Measurements from ENCODE around the gene CNTF.

CNTF gene

GRCh38 chr11:58671983-58672633, 49.6 kb downstream of the CNTF start:
- H3K27me3 Mint-ChIP-seq, result no peaks in the 10 kb centered on the region
- H3K4me3 Mint-ChIP-seq, result no peak overlapping the region
- no peaks in the 10 kb centered on the region for H3K9me3 Mint-ChIP-seq
- intact Hi-C loops (cut with micrococcal nuclease), result no loop called here
- no peak overlapping the region for H3K27ac Mint-ChIP-seq
- no peaks in the 10 kb centered on the region for H3K4me1 Mint-ChIP-seq (ENCODE audit: low read depth)
- no peaks in the 10 kb centered on the region for H3K36me3 Mint-ChIP-seq (ENCODE audit: low read depth)

DNA sequence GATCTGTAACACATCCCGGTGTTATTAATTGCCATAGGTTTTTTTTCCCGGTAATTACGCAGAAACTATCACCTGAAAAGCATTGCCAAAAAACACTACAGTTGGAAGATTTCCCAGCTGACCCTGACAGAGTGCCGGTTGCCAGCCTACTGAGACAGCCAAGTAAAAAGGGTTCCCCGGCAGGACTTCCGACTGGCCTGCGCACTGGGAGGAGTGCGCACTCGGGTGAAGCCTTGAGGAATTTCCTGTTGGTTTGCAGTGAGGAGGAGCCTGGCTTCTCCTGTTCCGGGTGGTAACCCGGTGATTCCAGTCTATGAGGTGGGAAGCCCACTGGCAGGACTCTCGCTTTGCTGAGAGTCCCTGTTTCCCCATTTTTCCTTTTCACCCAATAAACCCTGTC, 52.1 kb downstream of the CNTF start:
- no peak overlapping the region for H3K27ac Mint-ChIP-seq
- H3K4me1 Mint-ChIP-seq (ENCODE audit: low read depth), result no peaks in the 10 kb centered on the region

More for the DNA sequence above, 52.1 kb downstream of the CNTF start:
- H3K27me3 Mint-ChIP-seq, result no peaks in the 10 kb centered on the region
- no peaks in the 10 kb centered on the region for H3K36me3 Mint-ChIP-seq (ENCODE audit: low read depth)
- intact Hi-C loops (cut with micrococcal nuclease), result loop anchor here (5.0 kb wide), 1 partner anchor 97 kb away; the partner anchor contains the start of genes LPXN and ZFP91
- H3K4me3 Mint-ChIP-seq, result no peak overlapping the region
- no peaks in the 10 kb centered on the region for H3K9me3 Mint-ChIP-seq

Data from dendritic cell treated with granulocyte-macrophage colony-stimulating factor and Interleukin-4, amounts not matched to agents 40 ng/mL and 50 ng/mL, for 4 days (primary cell).